Umbilical cord (tissue), 2 donors: ENCODE results near the gene PTPMT1. TPM values are rescaled to one million over a fixed set of nuclear protein-coding genes. Genes with fewer than 3 reads are reported as not detected.

Experiments
- DNase-seq: peaks from one replicate; pipeline ENCODE4 v3.0.0-alpha.2; 2015; ENCODE audit warnings: low spot score
- total RNA-seq: library from RNA; depleted of rRNA; stranded (reverse); fragments of >200 nt; gene quantifications from one replicate; pipeline ENCODE4 v1.2.3, GENCODE V29; 2014; ENCODE audit warnings: low replicate concordance; ENCODE audit not compliant: insufficient read depth

Gene PTPMT1
- total RNA-seq, 1 donor from 2014 or later = 26.7 TPM

DNA sequence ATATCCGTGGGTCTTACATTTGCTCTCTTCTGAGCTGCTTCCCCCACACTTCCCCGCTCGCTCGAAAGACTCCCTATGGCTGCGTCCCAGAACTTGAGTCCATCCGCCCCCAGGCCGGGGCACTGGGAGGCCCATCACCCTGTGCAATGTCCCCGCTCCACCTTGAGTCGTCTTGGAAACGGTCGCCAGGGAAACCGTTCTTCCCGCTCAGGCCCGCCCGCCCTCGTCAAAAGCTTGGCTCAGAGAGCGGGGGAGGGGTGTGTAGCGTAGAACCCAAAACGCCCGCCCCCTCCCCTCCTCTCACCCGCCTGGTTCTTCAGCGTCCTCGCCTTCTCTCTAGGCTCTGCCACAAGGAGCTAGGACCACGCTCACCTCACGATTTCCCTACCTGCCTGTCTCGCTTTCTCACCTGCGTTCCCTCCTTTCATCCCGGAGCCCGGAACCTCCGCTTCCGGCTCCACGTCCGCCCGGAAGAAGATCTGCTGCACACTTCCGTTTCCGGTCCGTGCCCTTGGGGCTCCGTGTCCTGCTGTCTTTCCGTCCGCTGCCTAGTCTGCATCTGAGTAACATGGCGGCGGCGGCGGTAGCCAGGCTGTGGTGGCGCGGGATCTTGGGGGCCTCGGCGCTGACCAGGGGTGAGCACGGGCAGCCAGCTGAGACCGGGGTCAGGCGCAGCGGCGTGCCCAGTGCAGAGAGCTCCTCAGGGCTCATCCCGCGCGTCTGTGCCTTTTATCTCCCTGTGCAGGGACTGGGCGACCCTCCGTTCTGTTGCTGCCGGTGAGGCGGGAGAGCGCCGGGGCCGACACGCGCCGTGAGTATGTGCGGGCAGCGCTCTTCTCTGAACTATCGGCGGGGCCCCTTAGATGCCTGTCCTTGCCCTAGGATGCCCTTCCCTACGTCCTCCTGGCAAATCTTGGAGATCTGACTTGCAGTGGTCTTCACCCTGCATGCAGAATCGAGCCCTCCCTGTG, 13.4 kb downstream of the PTPMT1 start, which contains the start of the genes KBTBD4 and NDUFS3:
TSS of gene KBTBD4 (minus strand) at position 447 of the 971 bp plus-strand sequence. CDS start at position 428, 19 bp downstream.
TSS of gene NDUFS3 (plus strand) at position 551 of the 971 bp plus-strand sequence. CDS start at position 569, 18 bp downstream.
- DNase-seq = peak; percentile 97

DNA sequence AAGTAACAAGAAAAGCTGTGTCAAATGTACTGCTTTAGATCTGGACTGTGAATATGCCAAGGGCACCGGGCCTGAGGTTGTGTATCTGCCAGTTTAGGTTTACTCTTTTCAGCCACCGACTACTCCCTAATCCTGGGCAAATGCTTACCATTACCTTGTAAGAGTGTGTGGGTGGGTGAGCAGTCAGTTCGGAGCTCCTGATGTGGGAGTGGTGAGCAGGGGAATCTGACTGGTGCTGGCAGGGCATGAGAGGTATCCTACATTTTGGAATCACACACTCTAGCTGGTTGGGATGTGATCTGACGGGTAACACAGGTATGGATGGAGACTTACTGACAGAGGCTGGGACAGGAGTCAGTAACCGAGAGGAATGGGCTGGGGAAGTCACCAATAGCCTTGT, 18.4 kb downstream of the PTPMT1 start:
- no peak for DNase-seq

DNA sequence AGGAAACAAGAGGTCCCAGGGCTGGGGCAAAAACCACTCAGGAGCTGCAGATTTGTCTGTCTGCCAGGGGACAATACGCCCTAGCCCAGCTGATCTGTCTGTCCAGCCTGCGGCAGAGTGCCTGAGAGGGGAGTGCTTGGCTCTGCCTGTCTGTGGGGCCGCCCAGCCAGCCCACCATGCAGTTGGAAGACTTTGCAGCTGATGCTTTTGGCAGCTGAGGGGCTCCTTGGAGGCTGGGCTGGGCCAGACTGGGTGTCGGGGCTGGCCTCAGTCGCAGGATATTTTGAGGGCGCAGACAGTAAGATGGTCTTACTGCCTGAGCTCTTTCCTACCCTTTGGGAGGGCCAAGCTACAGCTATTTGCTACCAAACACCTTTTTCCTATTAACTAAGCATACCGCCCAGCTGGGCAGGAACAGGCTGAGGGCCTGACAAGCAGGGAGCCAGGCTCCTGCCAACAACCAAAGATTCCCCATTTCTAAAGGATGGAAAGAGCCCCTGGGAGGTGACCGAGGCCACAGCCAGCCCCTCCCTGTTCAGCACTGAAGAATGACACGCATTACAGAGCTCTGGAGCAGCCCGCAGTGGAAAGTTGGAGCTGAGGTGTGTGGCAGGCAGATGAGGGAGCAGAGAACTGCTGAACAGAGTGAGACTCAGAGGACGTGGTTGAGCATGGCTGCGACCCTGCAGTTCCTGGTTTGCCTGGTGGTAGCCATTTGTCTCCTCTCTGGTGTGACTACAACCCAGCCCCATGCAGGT, 20.9 kb downstream of the PTPMT1 start, which contains the start of gene FAM180B:
TSS of gene FAM180B (plus strand) at position 581 of the 758 bp plus-strand sequence. CDS start at position 672, 91 bp downstream.
- no peak for DNase-seq

DNA sequence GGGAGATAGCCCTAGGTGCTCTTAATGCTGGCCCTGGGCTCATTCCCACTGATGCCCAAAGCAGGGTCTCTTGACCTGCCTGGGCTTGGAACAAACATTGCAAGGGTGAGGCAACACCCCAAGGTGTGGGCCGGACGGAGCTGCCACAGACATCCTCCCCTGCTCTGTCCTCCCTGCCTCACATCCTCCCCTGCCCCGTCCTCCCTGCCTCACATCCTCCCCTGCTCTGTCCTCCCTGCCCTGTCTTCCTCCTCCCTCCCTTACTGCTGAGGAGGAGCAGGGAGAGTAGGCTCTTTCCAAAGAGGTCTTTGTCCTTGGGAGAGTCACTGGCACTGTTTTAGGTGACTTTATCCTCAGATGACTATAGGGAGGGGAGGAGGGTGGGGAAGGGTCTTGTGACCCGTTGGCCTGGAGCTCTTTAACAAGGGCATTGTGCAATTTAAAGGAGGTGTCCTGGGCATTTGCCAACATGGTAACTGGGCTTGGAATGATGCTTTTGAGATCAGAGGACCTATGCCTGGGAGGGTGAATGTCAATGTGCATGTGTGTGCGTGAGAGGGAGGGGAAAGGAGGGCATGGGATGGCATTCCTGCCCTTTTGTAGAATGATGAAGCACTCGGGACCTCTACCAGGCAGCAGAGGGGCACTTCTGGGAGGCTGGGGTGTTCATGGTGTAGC, 21.8 kb downstream of the PTPMT1 start:
- no peak for DNase-seq

DNA sequence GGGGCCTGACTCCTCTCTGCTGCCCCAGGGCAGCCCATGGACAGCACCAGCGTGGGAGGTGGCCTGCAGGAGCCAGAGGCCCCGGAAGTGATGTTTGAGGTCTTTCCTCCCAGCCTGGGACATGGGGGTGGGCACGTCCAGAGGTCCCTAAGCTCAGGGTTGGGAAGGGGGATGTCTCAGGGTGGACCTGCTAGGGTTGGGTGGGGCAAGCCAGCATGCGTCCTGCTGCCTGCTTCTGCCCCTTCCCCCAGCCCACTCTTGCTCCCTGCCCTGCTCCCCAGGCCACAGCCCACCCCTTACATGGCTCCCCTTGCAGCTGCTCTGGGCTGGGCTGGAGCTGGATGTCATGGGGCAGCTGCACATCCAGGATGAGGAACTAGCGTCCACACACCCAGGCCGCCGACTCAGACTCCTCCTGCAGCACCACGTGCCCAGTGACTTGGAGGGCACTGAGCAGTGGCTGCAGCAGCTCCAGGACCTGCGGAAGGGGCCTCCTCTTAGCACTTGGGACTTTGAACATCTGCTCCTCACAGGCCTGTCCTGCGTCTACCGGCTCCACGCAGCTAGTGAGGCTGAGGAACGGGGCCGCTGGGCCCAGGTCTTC, 22.4 kb downstream of the PTPMT1 start:
- peak; percentile 29 for DNase-seq

DNA sequence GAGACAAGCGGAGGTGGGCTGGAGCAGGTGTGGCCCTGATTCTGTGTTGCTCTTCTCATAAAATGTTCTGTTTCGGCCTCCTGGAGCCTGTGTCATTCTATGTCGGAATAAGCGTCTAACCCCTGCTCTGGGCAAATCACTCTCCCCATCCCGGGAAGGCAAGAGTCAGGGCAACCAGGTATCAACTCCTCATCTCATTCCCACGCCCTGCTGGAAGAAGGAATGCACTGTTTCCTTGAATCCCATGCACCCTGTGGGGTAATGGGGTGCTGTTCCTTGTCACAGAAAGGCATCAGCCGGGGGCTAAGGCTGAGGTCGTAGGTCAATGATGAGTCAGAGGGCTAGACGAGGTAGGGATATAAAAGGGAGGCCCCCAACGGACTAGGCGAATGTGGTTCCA, 23.7 kb downstream of the PTPMT1 start:
- DNase-seq = no peak

DNA sequence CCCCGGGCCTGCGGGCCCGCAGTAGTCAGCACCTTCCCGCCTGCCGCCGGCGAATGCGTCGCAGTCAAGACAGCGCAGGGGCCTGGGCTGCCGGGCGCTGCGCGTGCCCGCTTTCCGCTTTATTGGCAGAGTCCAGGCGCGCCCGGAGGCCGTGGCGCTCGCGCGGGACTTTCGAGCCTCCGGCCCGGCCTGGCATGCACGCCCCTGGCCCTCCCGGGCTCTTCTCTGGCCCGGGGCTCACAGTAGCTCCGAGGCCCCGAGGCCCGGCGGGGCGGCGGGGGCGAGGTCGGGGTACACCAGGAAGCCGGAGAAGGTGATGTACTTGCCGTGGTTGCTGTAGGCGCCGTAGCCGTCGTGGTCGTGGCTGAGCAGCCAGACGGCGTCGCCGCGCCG, 24.2 kb downstream of the PTPMT1 start:
- peak; percentile 23 for DNase-seq

DNA sequence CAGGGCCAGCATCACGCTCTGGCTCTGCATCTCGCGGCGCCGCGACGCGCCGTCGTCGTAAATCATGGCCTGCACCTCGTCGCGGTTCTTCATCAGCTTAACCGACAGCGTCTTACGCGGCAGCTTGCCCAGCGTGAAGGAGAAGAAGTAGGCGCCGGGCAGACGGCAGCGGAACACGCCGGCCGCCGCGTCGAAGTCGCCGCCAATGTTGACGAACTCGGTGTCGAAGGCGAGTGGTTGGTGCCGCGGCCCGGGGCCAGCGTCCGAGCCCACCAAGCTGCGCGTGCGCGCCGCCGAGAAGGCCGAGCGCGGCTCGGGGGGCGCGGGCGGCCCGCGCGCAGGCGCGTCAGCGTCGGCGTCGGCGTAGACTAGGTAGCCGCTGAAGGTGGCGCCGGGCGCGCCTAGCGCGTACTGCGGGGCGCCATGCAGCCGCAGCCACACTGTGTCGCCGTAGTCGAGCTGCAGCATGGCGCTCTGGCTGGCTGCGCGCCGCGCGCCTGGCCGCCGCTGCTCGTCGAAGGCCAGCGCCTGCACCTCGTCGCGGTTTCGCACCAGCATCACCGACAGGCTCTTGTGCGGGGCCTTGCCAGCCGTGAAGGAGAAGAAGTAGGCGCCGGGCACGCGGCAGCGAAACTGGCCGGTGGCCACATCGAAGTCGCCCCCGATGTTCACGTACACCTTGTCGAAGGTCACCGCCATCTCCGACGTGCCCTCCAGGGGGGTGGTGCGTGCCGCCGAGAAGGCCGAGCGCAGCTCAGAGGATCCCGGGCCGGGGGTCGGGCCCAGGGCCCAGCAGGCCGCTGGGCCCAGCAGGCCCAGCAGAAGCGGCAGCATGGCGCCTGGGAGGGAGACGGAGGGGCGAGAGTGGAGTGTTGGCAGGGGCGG, 24.8 kb downstream of the PTPMT1 start:
- peak; percentile 52 for DNase-seq

DNA sequence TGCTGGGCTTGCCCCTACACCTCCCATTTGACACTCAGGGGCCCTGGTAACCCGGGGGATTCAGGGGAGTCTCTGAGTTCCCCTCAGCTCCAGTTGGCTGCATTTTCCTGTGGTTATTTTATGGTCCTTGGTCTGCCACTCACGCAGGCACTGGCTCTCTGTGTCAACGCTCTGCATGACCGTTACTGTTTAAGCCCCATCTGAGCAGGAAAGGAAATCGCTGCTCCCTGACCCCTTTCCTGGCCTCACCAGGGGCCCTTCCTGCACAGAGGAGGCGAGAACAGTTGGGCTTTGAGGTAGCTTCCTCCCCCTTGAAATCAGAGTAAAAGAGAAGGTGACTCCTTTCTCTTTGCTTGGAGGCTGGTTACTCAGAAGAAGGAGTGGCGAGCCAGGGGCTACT, 26.4 kb downstream of the PTPMT1 start:
- DNase-seq = no peak

DNA sequence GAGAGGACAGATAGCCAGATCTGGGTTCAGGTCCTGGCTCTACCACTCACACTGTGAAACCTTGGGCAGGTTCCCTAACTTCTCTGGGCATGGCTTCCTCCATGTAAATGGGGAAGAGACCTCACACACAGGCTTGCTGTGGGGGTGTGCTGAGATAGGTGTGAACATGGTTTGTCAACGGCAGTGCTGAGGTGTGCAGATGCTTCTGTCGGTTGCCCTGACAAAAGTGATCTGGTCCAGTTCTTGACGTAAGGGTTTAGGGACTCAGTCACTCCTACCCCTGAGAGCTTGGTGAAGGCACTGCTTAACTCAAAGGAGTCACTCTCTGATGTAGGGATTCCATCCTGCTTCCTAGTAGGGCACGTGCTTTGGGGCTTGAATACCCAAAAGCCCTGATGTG, 26.9 kb downstream of the PTPMT1 start:
- no peak for DNase-seq

DNA sequence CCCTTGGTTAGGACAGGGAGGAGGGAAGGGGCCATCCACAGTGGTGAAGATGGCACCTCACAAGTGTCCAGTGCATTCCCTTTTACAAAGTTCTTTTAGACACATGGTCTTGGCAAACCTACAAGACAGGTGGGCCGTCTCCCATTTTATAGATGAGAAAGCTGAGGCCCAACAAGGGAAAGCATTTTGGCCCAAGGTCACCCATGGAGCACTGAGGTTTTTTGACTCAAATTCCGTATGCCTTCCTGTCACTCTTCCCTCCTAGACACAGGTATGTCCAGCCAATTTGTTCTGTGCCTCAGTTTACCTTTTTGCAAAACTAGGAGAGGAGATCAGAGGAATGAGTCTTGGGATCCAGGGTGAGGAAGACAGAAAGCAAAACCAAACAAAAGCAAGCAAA, 27.6 kb downstream of the PTPMT1 start:
- no peak for DNase-seq

DNA sequence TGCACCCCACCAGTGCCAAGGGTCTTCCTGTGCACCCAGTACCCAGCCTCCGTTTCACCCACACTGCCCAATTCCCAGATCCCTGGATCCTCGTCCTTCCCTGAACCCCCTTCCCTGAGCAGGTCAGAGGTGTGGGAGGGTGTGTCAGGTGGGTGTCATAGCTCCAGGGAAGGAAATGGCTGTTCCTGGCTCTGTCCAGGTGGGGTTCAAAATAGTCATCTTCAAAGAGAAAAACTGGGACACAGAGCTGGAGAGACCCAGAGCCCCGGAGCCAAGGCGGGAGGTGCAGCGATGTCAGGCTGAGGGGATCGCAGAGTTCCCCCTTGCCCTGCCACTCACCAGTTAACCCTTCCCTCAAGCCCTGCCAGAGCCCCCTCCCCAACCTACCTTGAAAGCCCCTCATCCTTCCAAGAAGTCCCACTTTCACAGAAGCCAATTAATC, 28.1 kb downstream of the PTPMT1 start:
- no peak for DNase-seq

DNA sequence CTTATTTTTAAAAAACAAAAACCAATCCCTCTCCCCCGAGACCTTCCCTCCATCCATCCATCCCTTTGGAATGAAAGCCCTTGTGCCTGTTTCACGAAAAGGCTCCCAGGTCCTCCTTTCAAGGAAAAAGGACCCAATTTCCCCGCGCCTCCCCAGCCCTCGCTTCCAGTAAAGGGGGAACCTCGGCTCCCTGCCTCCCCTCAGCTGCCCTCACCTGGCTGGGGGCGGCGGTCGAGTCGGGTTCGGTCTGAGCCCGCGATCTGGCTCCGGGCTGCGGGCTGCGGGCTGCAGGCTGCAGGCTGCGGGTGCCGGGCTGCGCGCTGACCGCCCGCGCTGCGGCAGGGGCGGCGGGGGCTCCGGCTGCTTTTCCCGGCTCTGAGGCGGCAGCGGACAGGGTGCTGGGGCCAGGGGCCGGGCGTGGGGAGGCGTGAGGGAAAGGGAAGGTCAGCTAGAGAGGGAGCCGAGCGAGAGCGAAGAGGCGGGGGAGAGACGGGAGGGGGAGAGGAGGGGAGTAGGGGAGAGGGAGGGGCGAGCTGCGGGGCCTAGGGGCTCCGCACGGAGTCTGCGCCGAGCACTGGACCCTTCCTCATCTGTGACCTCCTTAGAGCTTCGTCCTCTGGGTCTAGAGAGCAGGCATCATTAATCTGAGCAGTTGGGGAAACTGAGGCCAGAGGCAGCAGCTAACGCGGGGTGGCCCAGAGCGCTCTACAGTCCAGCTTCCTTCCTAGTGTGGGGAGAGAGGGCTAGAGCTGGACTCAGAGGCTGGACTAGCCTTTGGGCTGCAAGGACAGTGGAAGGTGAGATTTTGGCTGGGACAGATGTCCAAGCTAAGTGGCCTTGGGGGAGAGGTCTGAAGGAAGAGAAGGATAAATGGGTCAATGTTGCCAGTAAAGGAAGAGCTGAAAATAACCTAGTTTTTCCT, 28.8 kb downstream of the PTPMT1 start, which contains the start of gene C1QTNF4:
TSS of gene C1QTNF4 (minus strand) at position 478 of the 922 bp plus-strand sequence. CDS start 3,601 bp downstream, outside the sequence.
- no peak for DNase-seq

DNA sequence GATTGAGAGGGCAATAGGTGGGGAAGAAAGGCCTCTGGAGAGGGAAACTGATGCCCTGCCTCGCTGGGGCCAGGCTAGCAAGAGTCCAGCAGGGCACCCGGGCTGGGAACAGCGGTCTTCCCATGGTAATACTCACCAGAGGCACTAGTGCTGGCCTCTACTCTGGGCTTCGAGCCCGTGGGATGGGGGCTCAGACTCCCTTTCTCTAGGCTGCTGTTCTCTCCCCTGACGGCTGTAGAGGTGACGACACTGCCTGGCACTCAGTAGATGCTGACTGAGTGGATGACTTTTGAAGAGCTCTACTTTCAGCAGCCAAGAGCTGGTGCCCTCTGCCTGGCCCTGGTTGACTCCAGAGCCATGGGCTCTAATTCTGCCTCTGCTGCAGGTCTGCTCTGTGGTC, 29.6 kb downstream of the PTPMT1 start:
- no peak for DNase-seq

DNA sequence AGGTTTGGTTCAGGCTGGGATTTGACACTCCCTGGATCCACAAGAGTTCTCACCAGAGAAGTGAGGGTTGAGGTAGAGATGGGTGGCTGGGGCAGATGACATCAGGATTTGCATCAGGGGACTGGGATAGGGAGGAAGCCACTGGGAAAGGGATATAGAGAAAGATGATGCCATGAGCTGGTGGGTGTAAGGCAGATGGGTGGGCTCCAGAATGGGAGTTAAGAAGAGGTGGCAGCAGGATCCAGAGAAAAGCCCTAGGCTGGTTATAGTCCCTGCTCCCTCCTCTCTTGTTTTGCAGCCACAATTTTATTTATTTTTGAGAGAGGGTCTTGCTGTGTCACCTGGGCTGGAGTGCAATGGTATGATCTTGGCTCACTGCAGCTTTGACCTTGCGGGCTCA, 30.6 kb downstream of the PTPMT1 start:
- DNase-seq = no peak

DNA sequence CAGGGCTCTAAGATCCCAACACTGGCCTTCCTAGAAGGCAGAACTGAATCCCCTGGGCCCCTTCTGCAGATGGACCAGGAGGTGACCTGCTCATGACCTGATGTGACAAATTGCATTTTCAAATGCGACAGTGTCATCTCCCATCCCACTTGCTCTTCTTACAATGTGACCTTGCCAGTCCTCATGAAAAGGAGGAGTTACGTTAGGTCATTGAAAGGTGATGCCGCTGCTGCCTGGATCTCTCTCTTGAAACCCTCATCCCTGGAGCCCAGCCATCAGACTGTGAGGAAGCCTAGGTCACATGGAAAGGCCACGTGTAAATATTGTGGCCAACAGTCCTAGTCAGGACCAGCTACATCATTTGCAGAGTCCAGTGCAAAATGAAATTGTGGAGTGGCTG, 34.5 kb downstream of the PTPMT1 start:
- no peak for DNase-seq

DNA sequence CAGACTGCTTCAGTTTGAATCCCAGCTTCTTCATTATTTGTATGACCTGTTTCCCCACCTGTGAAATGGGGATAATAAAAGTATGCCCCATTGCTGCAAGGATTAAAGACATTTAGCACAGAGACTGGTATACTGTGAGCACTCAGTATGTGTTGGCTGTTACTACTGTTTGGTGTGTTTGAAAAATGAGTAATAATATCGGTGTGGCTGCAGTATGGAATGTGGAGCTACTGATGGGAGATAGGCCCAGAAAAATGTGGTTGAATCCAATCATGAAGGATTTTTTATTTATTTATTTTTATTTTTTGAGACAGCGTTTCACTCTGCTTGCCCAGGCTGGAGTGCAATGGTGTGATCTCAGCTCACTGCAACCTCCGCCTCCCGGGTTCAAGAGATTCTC, 37.9 kb downstream of the PTPMT1 start:
- no peak for DNase-seq

DNA sequence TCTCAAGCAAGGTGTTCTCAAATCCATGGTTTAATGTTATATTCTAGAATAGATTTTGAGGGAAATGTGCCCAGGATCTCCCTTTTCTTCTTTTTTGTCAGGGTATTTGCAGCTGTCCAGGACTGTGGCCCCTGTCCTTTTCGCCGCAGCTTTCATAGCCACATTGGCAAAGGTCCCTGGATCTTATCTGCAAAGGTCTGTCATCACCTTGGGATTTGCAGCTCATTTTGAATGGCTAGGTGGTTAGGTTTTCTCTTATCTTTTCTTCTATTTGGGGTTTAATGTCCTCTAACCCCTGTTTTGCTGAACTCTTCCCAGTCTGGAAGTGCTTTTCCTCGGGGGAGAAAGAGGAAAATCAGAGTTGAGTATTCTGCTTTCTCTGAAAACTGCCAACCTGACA, 40.5 kb downstream of the PTPMT1 start:
- DNase-seq = no peak

DNA sequence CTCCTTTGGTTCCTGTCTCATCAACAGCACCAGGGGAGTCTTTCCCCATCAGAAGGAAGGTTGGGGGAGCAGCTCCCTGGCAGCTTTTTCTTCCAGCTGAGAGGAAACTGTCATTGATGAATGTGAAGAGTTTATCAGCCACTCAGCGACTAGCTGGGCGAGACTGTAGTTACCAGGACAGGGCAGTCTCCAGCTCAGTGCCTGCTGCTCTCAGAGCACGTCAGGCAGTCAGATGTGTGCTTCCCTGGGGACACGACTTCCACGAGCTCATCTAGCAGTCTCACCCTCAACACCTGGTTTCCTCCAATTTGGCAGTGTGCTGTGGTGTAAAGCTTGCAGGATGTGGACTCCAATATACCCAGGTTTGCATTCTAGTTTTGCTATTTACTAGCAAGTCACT, 41.3 kb downstream of the PTPMT1 start:
- no peak for DNase-seq
